Panc1 (cell line): ENCODE measurements around the gene ARSI. TPM values are rescaled to one million over a fixed set of nuclear protein-coding genes. Genes with fewer than 3 reads are reported as not detected.

ENCODE experiments used
- ATAC-seq: fragments of 200-7000 bp; cut with Tn5 transposase; 2 replicates; pipeline ENCODE4 v1.9.1; 2020; ENCODE audit warnings: mild to moderate bottlenecking, moderate library complexity
- BruUV-seq: library from RNA; stranded (reverse); fragments of 400-500 nt; replicated peaks from 2 replicates; lab custom pipeline; 2021; lab: Mats Ljungman, UMichigan
- CTCF ChIA-PET: fragments of 300-600 bp; sonication (Branson Sonifier 250); formaldehyde crosslinking; loops from one replicate; lab custom pipeline; 2022; ENCODE audit warnings: antibody characterized with exemption; lab: Charles Lee
- POLR2A ChIA-PET: fragments of 300-600 bp; sonication (Branson Sonifier 250); formaldehyde crosslinking; loops from one replicate; lab custom pipeline; 2022; ENCODE audit warnings: antibody characterized with exemption; lab: Charles Lee
- DNase-seq: peaks from one replicate; pipeline ENCODE4 v3.0.0-alpha.2; 2010; ENCODE audit warnings: low read depth, low spot score
- H3K27ac ChIP-seq: 2 replicates; pipeline ENCODE4 v1.5.1; 2011; ENCODE audit warnings: mild to moderate bottlenecking, low read length, inconsistent platforms
- H3K27me3 ChIP-seq: fragments of 200-500 bp; sonication (Bioruptor generic); 2 replicates; pipeline ENCODE4 v1.6.0; 2014; ENCODE audit warnings: low read length, inconsistent platforms; ENCODE audit not compliant: control insufficient read depth, insufficient read depth
- H3K36me3 ChIP-seq: fragments of 200-500 bp; sonication (Bioruptor generic); 2 replicates; pipeline ENCODE4 v1.5.1; 2014; ENCODE audit warnings: inconsistent platforms, mild to moderate bottlenecking, low read length, moderate library complexity; ENCODE audit not compliant: control insufficient read depth, insufficient read depth
- H3K4me1 ChIP-seq: 2 replicates; pipeline ENCODE4 v1.5.1; 2011; ENCODE audit warnings: inconsistent platforms, mild to moderate bottlenecking, low read length, moderate library complexity; ENCODE audit not compliant: control insufficient read depth, insufficient read depth
- H3K4me3 ChIP-seq, 2 experiments: 2 replicates each; pipeline ENCODE4 v1.5.1; 2011 to 2012; ENCODE audit warnings: low read depth in 2 of 2, low read length in 2 of 2, mild to moderate bottlenecking in 2 of 2, inconsistent platforms in 1 of 2, moderate library complexity in 1 of 2
- H3K9me3 ChIP-seq: fragments of 200-500 bp; sonication (Bioruptor generic); 2 replicates; pipeline ENCODE4 v1.5.1; 2014; ENCODE audit warnings: low read depth, mild to moderate bottlenecking, inconsistent platforms, low read length, moderate library complexity; ENCODE audit not compliant: control insufficient read depth, insufficient read depth
- CTCF ChIP-seq: fragments of 450-650 bp; IDR thresholded peaks from 2 replicates; pipeline ENCODE4 v1.5.1; 2017; ENCODE audit warnings: mild to moderate bottlenecking
- POLR2AphosphoS5 ChIP-seq: IDR thresholded peaks from 2 replicates; pipeline ENCODE4 v1.6.1; 2012; ENCODE audit warnings: mild to moderate bottlenecking, low read depth, low read length, moderate library complexity
- REST ChIP-seq, 2 experiments: IDR thresholded peaks; 2 replicates each; pipeline ENCODE4 v1.6.1; 2011 to 2012; ENCODE audit warnings: low read depth in 2 of 2, control low read depth in 1 of 2, low read length in 1 of 2, mild to moderate bottlenecking in 1 of 2, moderate library complexity in 1 of 2; ENCODE audit not compliant: insufficient read depth in 1 of 2
- SIN3A ChIP-seq: IDR thresholded peaks from 2 replicates; pipeline ENCODE4 v1.6.1; 2012; ENCODE audit warnings: low read depth, mild to moderate bottlenecking, low read length, moderate library complexity, borderline replicate concordance; ENCODE audit not compliant: insufficient read depth
- TCF7L2 ChIP-seq: IDR thresholded peaks from 2 replicates; pipeline ENCODE4 v1.6.1; 2011; ENCODE audit warnings: mild to moderate bottlenecking, low read depth, low read length, inconsistent platforms
- in situ Hi-C: cut with HindIII; loops from 2 replicates; pipeline ENCODE4 v1.10.0; 2016; ENCODE audit warnings: low sequenced_read_pairs, low pct_unique_long_range_greater_than_20kb
- intact Hi-C: fragments of 100-400 bp; cut with micrococcal nuclease; formaldehyde crosslinking; loops from one replicate; pipeline ENCODE4 v1.10.0; 2022; ENCODE audit not compliant: unreplicated experiment
- total RNA-seq: library from RNA; stranded (reverse); gene quantifications from one replicate; pipeline ENCODE4 v1.2.1, GENCODE V29; 2021; ENCODE audit not compliant: unreplicated experiment

ARSI gene
- total RNA-seq, 1 experiment from 2014 or later: 18.6 TPM

GRCh38 chr5:150270541-150271295, 32.0 kb downstream of the ARSI start:
- no peak for ATAC-seq
- TF ChIP-seq REST (IDR thresholded peaks at IDR 0.05; ENCODE audit: insufficient read depth in 1 of 2, low read depth in 2 of 2, low read length in 1 of 2): no peak
- TF ChIP-seq POLR2AphosphoS5: no peak
- no peak for TF ChIP-seq CTCF
- TF ChIP-seq SIN3A: no peak
- no peak for TF ChIP-seq TCF7L2
- in situ Hi-C loops: no loop called here
- H3K9me3 ChIP-seq: no peaks in the 10 kb centered on the region
- ChIA-PET CTCF (interaction anchor here (0.6 kb wide), 2 partner anchors 12 to 14 kb away, joined by 3 to 6 read pairs; no protein-coding TSS in a partner anchor), POLR2A (no interaction called here)
- no peaks in the 10 kb centered on the region for H3K27me3 ChIP-seq
- H3K36me3 ChIP-seq: no peaks in the 10 kb centered on the region
- no peak overlapping the region for H3K27ac ChIP-seq
- H3K4me3 ChIP-seq: no peak overlapping the region
- H3K4me1 ChIP-seq: peaks cover 6% of the 10 kb centered on the region
- intact Hi-C loops: loop anchor here (5.0 kb wide), 1 partner anchor 167 kb away; no protein-coding TSS in a partner anchor
- BruUV-seq: no TSS peak
- no peak for DNase-seq

GRCh38 chr5:150266871-150267291, 35.8 kb downstream of the ARSI start:
- H3K4me1 ChIP-seq: peaks cover 29% of the 10 kb centered on the region
- ChIA-PET CTCF (no interaction called here), POLR2A (interaction anchor here (0.7 kb wide), 1 partner anchor 404 kb away, joined by 7 read pairs; no protein-coding TSS in a partner anchor)

More at GRCh38 chr5:150266871-150267291, 35.8 kb downstream of the ARSI start:
- Histone ChIP-seq H3K27me3 (no peaks in the 10 kb centered on the region), H3K9me3 (no peaks in the 10 kb centered on the region), H3K36me3 (no peaks in the 10 kb centered on the region), H3K4me3 (no peak overlapping the region), H3K27ac (no peak overlapping the region)
- in situ Hi-C loops: no loop called here
- TF ChIP-seq SIN3A (no peak), REST (IDR thresholded peaks at IDR 0.05; ENCODE audit: insufficient read depth in 1 of 2, low read depth in 2 of 2, low read length in 1 of 2) (no peak), CTCF (no peak), POLR2AphosphoS5 (no peak), TCF7L2 (no peak)
- no peak for ATAC-seq
- DNase-seq: no peak
- no TSS peak for BruUV-seq
- intact Hi-C loops: no loop called here
